Neural crest cell (in vitro differentiated cells): ENCODE measurements around the gene TRMU. TPM values are rescaled to one million over a fixed set of nuclear protein-coding genes. Genes with fewer than 3 reads are reported as not detected.
"Not testable (repeated sequence)": the region's sequence is repeated elsewhere in the genome, so short reads cannot be mapped to it uniquely, and the experiment has no call there.

Experiments used
- DNase-seq: peaks from one replicate; pipeline ENCODE4 v3.0.0; 2021; ENCODE audit warnings: low read depth, mixed read lengths, low spot score
- H3K27ac Mint-ChIP-seq: one replicate; pipeline ENCODE4 v1.8.0; 2021; ENCODE audit warnings: mild to moderate bottlenecking, mixed read lengths; ENCODE audit not compliant: unreplicated experiment
- H3K27me3 Mint-ChIP-seq: 2 replicates; pipeline ENCODE4 v1.8.0; 2021; ENCODE audit warnings: low read depth, mild to moderate bottlenecking, mixed read lengths
- H3K36me3 Mint-ChIP-seq: 2 replicates; pipeline ENCODE4 v1.8.0; 2021; ENCODE audit warnings: low read depth, mild to moderate bottlenecking, mixed read lengths
- H3K4me1 Mint-ChIP-seq: 2 replicates; pipeline ENCODE4 v1.8.0; 2021; ENCODE audit warnings: mixed read lengths
- H3K4me3 Mint-ChIP-seq: one replicate; pipeline ENCODE4 v1.8.0; 2021; ENCODE audit warnings: mild to moderate bottlenecking, mixed read lengths
- H3K9me3 Mint-ChIP-seq: 2 replicates; pipeline ENCODE4 v1.8.0; 2021; ENCODE audit warnings: mixed read lengths
- CTCF ChIP-seq: fragments of 200-600 bp; sonication (generic); conservative IDR thresholded peaks from 2 replicates; pipeline ENCODE4 v1.5.0; 2021; ENCODE audit warnings: antibody characterized with exemption, mild to moderate bottlenecking
- total RNA-seq: library from RNA; stranded (reverse); gene quantifications from 2 replicates; pipeline ENCODE4 v1.2.1, GENCODE V29; 2021

Gene TRMU
- total RNA-seq, 1 donor from 2014 or later: 87.0 TPM

DNA sequence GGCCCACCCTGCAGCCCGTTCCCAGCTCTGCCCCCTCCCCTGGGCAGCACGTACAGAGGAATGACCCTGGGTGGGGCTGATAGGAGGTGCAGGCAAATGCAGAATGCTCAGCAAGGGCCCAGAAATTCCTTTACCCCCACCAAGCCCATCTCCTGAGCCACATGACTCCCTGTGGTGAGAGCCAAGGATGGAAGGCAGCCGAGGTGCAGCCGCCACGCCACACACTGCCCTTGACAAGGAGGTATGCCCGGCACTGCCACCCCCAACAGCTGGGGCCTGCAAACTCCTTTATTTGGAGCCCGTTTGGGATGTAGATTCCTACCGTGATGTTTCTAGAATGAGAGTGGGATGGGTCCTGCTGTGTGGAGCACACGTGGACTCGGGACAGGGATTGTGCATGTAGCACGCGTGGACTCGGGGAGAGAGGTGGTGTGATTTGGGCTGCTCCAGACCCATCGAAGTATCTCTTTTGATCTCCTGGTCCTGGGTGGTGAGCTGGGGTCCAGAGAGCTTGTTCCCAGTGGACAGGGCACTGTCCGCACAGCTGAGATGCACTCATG lies 25.9 kb upstream of the TRMU start:
- Mint-ChIP-seq H3K9me3 (no peaks in the 10 kb centered on the region), H3K4me1 (no peaks in the 10 kb centered on the region), H3K27ac (no peak overlapping the region), H3K36me3 (peaks cover 10% of the 10 kb centered on the region), H3K4me3 (no peak overlapping the region), H3K27me3 (no peaks in the 10 kb centered on the region)
- TF ChIP-seq CTCF: no peak
- DNase-seq: no peak

DNA sequence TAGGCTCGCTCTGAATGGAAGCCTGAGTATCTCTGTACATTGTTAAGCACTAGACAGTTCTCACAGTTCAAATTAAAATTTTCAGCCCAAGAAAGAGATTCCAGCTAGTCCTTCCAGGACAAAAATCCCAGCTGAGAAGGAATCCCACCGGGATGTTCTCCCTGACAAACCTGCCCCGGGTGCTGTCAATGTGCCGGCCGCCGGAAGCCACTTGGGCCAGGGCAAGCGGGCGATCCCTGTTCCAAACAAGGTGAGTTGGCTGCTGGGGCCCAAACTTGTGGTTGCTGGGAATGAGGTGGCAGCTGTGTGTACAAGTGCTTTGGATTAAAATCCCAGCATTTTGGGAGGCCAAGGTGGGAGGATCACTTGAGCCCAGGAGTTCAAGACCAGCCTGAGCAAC lies 23.5 kb upstream of the TRMU start:
- Mint-ChIP-seq H3K27me3 (no peaks in the 10 kb centered on the region), H3K9me3 (no peaks in the 10 kb centered on the region), H3K36me3 (peaks cover 14% of the 10 kb centered on the region), H3K4me3 (no peak overlapping the region), H3K4me1 (no peaks in the 10 kb centered on the region), H3K27ac (no peak overlapping the region)
- no peak for TF ChIP-seq CTCF
- no peak for DNase-seq

DNA sequence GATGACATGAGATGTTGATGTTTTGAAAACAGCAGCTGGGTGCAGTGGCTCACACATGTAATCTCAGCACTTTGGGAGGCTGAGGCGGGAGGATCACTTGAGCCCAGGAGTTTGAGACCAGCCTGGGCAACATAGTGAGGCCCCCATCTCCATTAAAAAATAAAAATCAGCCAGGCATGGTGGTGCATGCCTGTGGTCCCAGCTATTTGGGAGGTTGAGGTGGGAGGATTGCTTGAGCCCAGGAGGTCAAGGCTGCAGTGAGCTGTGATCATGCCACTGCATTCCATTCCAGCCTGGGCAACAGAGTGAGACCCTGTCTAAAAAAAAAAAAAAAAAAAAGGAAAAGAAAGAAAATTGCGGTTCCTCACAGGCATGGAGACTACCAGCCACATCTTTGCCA lies 22.7 kb upstream of the TRMU start:
- not testable (repeated sequence) for DNase-seq, H3K4me1 Mint-ChIP-seq, H3K27me3 Mint-ChIP-seq, H3K27ac Mint-ChIP-seq, H3K4me3 Mint-ChIP-seq, H3K9me3 Mint-ChIP-seq
- peaks cover 16% of the 10 kb centered on the region for H3K36me3 Mint-ChIP-seq

DNA sequence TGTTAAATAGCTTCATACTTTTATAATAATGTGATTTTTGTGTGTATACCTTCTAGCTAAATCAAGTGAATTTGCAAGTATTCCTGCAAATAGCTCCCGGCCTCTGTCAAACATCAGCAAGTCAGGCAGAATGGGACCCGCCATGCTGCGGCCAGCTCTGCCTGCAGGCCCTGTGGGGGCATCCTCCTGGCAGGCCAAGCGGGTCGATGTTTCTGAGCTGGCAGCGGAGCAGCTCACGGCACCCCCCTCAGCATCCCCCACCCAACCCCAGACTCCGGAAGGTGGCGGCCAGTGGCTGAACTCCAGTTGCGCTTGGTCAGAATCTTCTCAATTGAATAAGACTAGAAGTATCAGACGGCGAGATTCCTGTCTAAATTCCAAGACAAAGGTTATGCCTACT lies 19.5 kb upstream of the TRMU start:
- no peak for TF ChIP-seq CTCF
- no peak overlapping the region for H3K27ac Mint-ChIP-seq
- H3K4me3 Mint-ChIP-seq: no peak overlapping the region
- H3K9me3 Mint-ChIP-seq: no peaks in the 10 kb centered on the region
- DNase-seq: no peak
- H3K27me3 Mint-ChIP-seq: no peaks in the 10 kb centered on the region
- no peaks in the 10 kb centered on the region for H3K4me1 Mint-ChIP-seq
- H3K36me3 Mint-ChIP-seq: peaks cover 17% of the 10 kb centered on the region

DNA sequence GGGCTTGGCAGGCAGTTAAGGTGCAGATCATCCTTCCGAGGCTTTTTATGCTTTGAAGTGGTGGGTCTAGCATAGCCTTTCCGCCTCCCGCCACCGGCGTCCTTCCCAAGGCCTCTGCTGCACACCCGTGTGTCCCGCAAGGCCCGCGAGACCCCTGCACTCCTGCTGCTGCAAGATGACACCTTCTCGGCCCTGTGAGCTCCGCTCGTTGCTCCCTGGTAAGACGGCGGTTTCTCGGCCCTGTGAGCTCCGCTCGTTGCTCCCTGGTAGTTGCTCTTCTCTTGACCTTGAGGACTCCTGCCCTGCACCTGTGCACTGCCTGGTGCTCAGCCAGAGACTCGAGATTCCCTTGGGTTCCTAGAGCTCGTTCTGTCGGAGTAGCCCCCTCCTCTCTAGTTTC lies 17.9 kb upstream of the TRMU start:
- Mint-ChIP-seq H3K4me3 (no peak overlapping the region), H3K36me3 (peaks cover 17% of the 10 kb centered on the region), H3K27me3 (no peaks in the 10 kb centered on the region), H3K4me1 (no peaks in the 10 kb centered on the region), H3K27ac (peak overlapping the region; percentile 72), H3K9me3 (no peaks in the 10 kb centered on the region)
- no peak for TF ChIP-seq CTCF
- no peak for DNase-seq

- DNase-seq: no peak
- Mint-ChIP-seq H3K4me1 (no peaks in the 10 kb centered on the region), H3K36me3 (peaks cover 19% of the 10 kb centered on the region), H3K27me3 (no peaks in the 10 kb centered on the region), H3K9me3 (no peaks in the 10 kb centered on the region), H3K4me3 (no peak overlapping the region), H3K27ac (no peak overlapping the region)
- no peak for TF ChIP-seq CTCF
Observed at GRCh38 chr22:46318576-46318975, 16.9 kb upstream of the TRMU start.
